ENCODE measurements around the gene FAM124A.

FAM124A gene

DNA sequence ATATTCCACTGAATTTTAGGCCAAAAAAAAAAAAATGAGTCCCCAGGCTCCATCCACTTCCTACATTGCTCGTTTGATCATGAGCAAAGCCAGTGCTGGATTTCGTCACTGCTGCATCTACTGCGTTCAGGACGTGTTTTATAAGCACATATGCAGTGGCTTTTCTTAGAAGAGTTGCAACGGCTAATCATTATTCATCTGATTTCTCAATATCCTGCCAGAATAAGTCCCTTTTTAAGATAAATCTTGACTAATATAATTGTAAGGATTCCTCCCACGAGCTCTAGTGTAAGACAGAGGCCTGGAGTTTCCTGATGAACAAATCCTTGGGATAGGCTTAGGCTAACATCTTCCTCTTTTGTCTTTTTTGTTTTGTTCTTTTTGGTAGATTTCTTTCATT lies 19.5 kb downstream of the FAM124A start:
- Histone ChIP-seq H3K9ac (no peak overlapping the region), H3K36me3 (ENCODE audit: insufficient read depth) (no peaks in the 10 kb centered on the region), H3K4me1 (ENCODE audit: low read depth, poor library complexity, severe bottlenecking) (no peaks in the 10 kb centered on the region), H3K79me2 (ENCODE audit: insufficient read depth, low read depth) (no peaks in the 10 kb centered on the region), H4K20me1 (ENCODE audit: insufficient read depth) (no peaks in the 10 kb centered on the region), H3K27me3 (ENCODE audit: insufficient read depth, low read depth) (no peaks in the 10 kb centered on the region), H3K27ac (no peak overlapping the region), H3K4me3 (IDR thresholded peaks at IDR 0.05; ENCODE audit: insufficient read depth, low read depth, low read length) (no peak overlapping the region), H2AFZ (ENCODE audit: low read depth) (no peak overlapping the region), H3K4me2 (no peak overlapping the region)
- TF ChIP-seq, protein P1, sequence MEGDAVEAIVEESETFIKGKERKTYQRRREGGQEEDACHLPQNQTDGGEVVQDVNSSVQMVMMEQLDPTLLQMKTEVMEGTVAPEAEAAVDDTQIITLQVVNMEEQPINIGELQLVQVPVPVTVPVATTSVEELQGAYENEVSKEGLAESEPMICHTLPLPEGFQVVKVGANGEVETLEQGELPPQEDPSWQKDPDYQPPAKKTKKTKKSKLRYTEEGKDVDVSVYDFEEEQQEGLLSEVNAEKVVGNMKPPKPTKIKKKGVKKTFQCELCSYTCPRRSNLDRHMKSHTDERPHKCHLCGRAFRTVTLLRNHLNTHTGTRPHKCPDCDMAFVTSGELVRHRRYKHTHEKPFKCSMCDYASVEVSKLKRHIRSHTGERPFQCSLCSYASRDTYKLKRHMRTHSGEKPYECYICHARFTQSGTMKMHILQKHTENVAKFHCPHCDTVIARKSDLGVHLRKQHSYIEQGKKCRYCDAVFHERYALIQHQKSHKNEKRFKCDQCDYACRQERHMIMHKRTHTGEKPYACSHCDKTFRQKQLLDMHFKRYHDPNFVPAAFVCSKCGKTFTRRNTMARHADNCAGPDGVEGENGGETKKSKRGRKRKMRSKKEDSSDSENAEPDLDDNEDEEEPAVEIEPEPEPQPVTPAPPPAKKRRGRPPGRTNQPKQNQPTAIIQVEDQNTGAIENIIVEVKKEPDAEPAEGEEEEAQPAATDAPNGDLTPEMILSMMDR (conservative IDR thresholded peaks at IDR 0.05; ENCODE audit: low read depth, low read length): no peak

GRCh38 chr13:51243227-51243626 lies 21.0 kb downstream of the FAM124A start:
- H3K36me3 ChIP-seq (ENCODE audit: insufficient read depth): no peaks in the 10 kb centered on the region
- no peaks in the 10 kb centered on the region for H3K79me2 ChIP-seq (ENCODE audit: insufficient read depth, low read depth)
- H2AFZ ChIP-seq (ENCODE audit: low read depth): no peak overlapping the region
- no peaks in the 10 kb centered on the region for H4K20me1 ChIP-seq (ENCODE audit: insufficient read depth)
- H3K4me2 ChIP-seq: no peak overlapping the region
- no peak overlapping the region for H3K4me3 ChIP-seq (IDR thresholded peaks at IDR 0.05; ENCODE audit: insufficient read depth, low read depth, low read length)
- no peaks in the 10 kb centered on the region for H3K4me1 ChIP-seq (ENCODE audit: low read depth, poor library complexity, severe bottlenecking)
- no peak overlapping the region for H3K27ac ChIP-seq
- H3K9ac ChIP-seq: no peak overlapping the region
- TF ChIP-seq, protein P1 (conservative IDR thresholded peaks at IDR 0.05; ENCODE audit: low read depth, low read length): no peak
- H3K27me3 ChIP-seq (ENCODE audit: insufficient read depth, low read depth): no peaks in the 10 kb centered on the region

GRCh38 chr13:51243832-51244231 lies 21.6 kb downstream of the FAM124A start:
- TF ChIP-seq, protein P1 (conservative IDR thresholded peaks at IDR 0.05; ENCODE audit: low read depth, low read length): no peak
- no peak overlapping the region for H3K27ac ChIP-seq
- no peaks in the 10 kb centered on the region for H3K36me3 ChIP-seq (ENCODE audit: insufficient read depth)
- H3K4me2 ChIP-seq: no peak overlapping the region
- H3K9ac ChIP-seq: no peak overlapping the region
- no peak overlapping the region for H2AFZ ChIP-seq (ENCODE audit: low read depth)
- no peaks in the 10 kb centered on the region for H3K79me2 ChIP-seq (ENCODE audit: insufficient read depth, low read depth)
- no peaks in the 10 kb centered on the region for H4K20me1 ChIP-seq (ENCODE audit: insufficient read depth)
- no peaks in the 10 kb centered on the region for H3K27me3 ChIP-seq (ENCODE audit: insufficient read depth, low read depth)
- H3K4me1 ChIP-seq (ENCODE audit: low read depth, poor library complexity, severe bottlenecking): no peaks in the 10 kb centered on the region
- H3K4me3 ChIP-seq (IDR thresholded peaks at IDR 0.05; ENCODE audit: insufficient read depth, low read depth, low read length): no peak overlapping the region

DNA sequence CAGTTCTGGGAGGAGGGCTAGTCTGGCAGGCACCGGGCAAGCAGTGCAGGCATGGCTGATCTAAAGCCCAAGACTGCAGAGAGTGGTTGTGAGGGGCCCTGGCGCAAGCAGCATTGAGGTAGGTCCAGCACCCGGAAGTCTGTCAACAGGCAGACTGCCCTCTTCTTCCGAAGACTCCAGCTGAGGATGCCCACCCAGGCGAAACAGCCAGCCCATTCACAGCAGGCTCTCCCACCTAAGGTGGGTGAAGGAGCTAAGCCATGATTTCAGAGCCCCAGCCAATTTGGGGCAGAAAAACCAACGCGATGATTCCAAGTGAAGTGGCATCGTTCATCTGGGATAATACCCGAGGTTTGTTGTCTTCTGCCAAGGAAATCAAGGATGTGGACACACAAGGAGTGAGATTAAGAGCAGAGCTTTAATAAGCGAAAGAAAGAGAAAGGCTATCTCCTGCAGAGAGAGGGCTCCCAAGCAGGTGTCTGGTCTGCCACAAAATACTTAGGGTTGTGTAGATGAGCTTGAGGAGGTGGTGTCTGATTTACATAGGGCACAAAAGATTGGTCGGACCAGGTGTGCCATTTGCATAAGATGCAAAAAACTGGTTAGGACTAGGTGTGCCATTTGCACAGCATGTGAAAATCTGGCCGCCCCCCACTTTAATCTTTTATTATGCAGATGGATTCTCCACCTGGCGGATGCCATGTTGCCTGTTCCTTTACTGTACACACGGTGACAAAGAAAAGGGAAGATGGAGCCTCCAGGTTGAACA lies 22.6 kb downstream of the FAM124A start:
- Histone ChIP-seq H3K4me3 (IDR thresholded peaks at IDR 0.05; ENCODE audit: insufficient read depth, low read depth, low read length) (no peak overlapping the region), H3K27ac (no peak overlapping the region), H2AFZ (ENCODE audit: low read depth) (no peak overlapping the region), H3K4me2 (no peak overlapping the region), H3K36me3 (ENCODE audit: insufficient read depth) (no peaks in the 10 kb centered on the region), H3K27me3 (ENCODE audit: insufficient read depth, low read depth) (no peaks in the 10 kb centered on the region), H4K20me1 (ENCODE audit: insufficient read depth) (no peaks in the 10 kb centered on the region), H3K9ac (no peak overlapping the region), H3K4me1 (ENCODE audit: low read depth, poor library complexity, severe bottlenecking) (no peaks in the 10 kb centered on the region), H3K79me2 (ENCODE audit: insufficient read depth, low read depth) (no peaks in the 10 kb centered on the region)
- TF ChIP-seq, protein P1 (conservative IDR thresholded peaks at IDR 0.05; ENCODE audit: low read depth, low read length): no peak

Data from KMS-11 (cell line).